GM18858 (cell line): Measurements from ENCODE around the gene TEKT3.

Experiments
- ATAC-seq: cut with Tn5 transposase; IDR thresholded peaks from one replicate; pipeline ENCODE4 v1.9.1; 2021; ENCODE audit not compliant: unreplicated experiment

TEKT3 gene

DNA sequence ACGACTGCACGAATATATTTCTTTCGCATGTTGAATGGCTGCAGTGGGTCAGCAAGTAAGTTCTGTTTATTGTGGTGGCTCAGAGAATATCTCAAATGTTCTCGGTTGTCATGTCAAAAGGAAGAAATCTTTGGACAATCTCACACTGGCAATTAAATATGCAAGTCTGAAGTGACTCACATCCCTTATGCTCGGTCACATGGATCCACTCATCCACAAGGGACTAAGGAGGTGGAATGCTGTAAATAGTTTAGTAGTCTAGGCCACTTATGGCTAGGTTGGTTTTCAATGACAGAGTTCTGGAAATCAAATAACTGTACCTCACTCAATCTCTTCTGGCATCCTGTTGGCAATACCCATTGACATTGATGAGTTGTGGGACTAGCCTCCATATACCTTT is 43.2 kb downstream of the TEKT3 start:
- ATAC-seq = no peak

- no peak for ATAC-seq
Observed at GRCh38 chr17:15293558-15293957, 47.8 kb downstream of the TEKT3 start.

- no peak for ATAC-seq
Observed at GRCh38 chr17:15291674-15292361, 49.6 kb downstream of the TEKT3 start.

GRCh38 chr17:15290605-15291004 is 50.8 kb downstream of the TEKT3 start:
- ATAC-seq = no peak

DNA sequence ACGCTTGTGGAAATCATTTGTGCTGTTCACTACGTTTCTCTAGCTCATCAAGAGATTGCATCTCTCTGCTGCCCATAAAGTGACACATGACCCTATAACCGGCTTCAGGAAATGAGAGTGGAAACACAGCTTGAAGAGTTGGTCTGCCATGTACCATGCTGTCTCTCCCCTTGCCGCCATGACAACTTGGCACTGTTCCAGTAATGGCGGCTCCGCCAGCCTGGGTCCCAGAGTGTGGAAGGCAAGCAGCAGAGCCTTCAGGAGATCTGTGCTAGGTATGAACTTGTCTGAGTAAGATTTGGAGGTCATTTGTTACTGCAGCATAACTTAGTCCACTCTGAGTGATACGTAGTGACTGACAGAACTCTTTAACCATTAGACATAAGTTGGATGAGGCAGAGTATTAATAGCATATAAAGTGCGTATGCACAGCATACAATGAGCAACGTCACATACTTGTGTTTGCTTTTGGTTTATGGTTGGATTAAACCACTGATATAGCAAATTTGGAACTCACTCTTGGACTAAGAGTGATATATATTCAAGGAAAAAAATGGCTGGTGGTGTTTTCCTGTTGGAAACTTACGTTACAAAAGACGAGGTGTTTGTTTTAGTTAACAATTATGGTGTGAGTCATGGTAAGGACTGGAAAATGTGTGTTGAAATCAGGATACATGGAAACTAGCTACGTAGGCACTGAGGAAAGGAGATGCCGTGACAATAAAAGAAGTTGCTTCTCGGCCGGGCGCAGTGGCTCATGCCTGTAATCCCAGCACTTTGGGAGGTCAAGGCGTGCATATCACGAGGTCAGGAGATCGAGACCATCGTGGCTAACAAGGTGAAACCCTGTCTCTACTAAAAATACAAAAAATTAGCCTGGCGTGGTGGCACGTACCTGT is 51.9 kb downstream of the TEKT3 start:
- no peak for ATAC-seq

- ATAC-seq = no peak
Observed at GRCh38 chr17:15288859-15289258, 52.5 kb downstream of the TEKT3 start.

DNA sequence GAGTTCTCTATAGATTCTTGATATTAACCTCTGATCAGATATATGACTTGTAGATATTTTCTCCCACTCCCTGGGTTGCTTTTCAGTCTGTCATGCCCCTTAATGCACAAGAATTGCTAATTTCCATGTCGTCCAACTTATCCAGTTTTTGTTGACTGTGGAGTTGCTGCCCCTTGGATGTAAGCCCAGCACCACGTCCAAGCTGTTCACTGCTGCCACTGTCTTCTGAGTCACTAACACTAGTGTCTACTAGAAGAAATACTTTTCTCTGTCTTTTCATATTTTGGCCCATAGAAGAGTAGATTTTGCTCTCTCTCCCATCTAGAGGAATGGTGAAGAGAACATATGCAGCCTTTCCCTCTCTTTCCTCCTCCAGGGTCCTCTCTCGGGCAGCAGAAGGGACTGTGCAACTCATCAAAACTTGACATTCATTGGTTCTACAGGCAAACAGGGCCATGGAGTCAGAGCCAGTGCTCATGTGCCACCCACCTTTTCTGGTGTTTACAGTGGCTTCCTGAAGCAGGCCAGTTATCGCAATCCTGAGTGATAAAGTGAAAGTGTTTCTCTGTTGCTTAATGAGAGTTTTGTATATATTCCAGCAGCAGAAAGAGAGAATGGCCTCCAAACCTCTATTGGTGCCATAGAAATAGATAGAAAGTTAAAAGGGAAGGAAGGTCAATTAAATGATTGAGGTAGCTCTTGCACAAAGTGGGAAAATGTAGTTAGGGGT is 53.7 kb downstream of the TEKT3 start:
- ATAC-seq = no peak

GRCh38 chr17:15285466-15285865 is 55.9 kb downstream of the TEKT3 start:
- no peak for ATAC-seq

DNA sequence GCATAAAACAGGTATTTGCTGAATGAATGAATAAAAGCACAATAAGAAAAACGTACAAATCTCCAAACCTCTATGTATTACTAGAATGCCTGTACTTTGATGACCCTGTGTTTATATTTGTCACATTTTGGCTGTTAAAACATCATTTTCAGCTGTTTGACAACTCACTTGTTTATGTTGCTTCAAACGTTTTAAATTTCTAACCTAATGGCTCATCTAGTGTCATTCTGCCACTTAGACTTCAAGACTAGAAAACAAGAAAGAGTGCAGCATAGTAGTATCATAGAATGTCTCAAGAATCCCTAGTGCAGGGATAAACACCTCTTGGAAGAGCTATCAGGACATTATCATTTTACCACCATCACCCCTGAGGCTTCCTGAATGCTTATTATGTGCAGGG is 56.9 kb downstream of the TEKT3 start:
- no peak for ATAC-seq

GRCh38 chr17:15284107-15284506 is 57.3 kb downstream of the TEKT3 start:
- ATAC-seq = no peak

DNA sequence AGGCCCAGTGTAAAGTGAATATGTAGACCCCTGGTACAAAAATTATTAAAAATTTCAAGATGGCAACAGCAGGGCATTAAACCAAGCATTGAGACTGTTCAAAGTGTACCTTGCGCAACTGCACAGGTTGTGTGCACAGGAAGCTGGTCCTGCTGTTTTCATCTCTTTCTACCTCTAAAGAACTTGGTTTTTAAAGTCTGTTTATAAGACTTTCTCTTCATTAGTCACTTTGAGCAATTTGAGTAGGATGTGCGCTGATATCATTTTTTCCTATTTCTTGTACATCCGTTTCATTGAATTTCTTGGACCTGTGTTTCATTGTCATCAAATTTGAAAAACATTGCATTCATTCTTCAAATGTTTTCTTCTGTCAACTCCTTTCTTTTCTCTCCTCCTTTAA is 59.5 kb downstream of the TEKT3 start:
- ATAC-seq = no peak

DNA sequence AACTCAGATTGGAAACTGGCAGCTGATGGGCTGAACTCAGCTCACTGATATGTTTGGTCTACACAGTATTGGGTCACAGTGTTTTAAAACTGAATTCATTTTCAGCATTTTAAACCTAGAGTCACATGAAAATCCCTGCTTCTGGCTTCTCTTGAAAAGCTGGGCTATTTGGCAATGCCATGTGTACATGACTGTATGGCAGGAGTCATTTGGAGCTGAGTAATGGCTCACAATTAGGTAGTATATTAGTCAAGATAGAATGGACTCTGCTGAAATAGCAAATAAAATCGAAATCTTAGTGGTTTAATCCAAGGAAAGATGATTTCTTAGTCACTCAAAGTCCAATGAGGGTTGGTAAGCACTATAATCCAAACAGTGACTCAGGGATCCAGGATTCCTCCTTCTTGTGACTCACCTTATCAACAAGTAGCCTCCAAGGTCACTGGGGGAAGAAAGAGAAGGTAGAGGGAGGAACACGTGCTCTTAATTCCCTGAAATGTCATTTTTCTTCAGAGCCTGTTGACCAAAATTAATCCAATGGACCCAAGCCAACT is 62.4 kb downstream of the TEKT3 start:
- no peak for ATAC-seq

- ATAC-seq = no peak
Observed at GRCh38 chr17:15278380-15278779, 63.0 kb downstream of the TEKT3 start.

GRCh38 chr17:15274017-15274416 is 67.4 kb downstream of the TEKT3 start:
- no peak for ATAC-seq

GRCh38 chr17:15273141-15273793 is 68.1 kb downstream of the TEKT3 start:
- no peak for ATAC-seq

- ATAC-seq = no peak
Observed at GRCh38 chr17:15271741-15272140, 69.7 kb downstream of the TEKT3 start.

DNA sequence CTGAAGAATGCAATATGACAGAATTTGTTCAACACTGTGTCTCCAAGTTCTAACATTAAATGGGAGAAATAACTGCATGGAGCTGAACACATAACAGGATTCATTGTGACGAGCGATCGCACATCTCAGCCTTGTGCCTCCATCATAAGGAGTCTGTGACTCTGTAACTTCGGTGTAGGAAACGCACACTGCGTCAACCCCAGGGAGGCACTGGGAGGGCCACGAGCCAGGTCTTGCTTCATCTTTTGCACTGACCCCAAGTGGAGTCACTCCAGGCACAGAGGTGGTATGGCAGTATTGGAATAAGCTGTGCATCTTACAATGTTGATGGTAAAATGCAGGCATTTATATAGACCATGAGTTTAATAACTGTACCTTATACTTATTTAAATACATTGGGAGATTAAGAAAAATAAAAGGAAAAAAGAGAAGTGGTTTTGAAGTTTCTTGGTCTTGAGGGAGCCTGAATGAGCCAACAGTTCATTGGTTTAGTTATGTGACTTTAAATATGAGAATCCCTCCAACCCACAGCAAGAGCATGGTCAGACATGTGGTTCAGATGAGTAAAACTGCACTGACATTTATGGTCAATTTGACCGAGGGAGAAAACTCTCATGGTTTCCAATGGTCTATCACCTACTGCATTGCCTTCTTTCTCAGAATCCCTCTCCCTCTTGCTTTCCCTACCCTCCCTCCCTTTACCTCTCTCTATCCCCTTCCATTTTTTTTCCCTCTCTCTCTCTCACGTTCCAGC is 70.6 kb downstream of the TEKT3 start:
- no peak for ATAC-seq

DNA sequence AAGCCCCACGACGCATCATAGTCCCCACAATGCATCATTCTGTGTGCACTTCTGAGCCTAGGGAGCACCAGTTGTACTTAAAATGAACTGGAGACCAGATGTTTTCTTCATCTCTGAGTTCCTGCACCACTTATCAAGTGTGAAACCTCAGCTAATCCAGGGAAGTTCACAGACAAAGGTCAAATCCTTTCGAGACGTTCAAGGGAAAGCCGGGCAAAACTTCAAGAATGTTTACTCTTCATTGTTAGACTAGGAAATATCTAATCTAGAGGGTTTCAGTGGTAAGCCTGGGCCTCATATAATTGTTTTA is 71.7 kb downstream of the TEKT3 start:
- ATAC-seq = no peak

DNA sequence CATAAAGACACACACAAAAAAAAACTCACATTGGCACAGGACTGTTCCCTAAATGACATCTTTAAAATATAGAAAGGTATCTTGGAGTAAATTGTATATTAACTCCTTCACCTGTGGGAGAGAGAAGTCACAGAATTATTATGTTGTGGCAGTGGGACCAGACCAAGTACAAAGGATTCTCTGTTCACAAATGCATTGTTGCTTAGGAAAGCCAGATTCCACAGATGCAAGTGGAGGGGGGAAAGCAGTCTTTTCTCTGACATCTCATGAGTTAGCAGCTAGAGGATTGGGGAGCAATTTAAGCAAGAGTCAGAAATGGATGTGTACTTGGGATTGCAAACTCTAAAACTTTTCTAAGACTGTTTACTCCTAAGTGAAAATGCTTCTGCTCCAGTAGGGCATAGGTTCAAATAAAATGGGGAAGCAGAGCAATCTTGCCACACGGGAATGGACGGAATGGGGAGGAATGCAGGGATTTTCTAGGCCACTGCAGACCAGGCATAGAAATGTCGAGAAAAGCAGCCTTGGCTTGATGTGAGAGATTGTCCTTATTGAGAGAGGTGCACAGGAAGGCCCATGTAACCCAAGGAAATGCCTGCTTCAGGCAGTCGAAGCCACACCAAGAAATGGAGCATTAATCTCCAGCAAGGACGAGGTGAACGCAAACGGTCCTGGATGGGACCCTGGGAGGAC is 72.2 kb downstream of the TEKT3 start:
- no peak for ATAC-seq

GRCh38 chr17:15268461-15268860 is 72.9 kb downstream of the TEKT3 start:
- ATAC-seq = no peak
